ENCODE results near the gene CDCA4.
"Not testable (repeated sequence)": the region's sequence is repeated elsewhere in the genome, so short reads cannot be mapped to it uniquely, and the experiment has no call there.

CDCA4 gene

GRCh38 chr14:105035616-105036015 lies 14.7 kb upstream of the CDCA4 start:
- not testable (repeated sequence) for DNase-seq

DNA sequence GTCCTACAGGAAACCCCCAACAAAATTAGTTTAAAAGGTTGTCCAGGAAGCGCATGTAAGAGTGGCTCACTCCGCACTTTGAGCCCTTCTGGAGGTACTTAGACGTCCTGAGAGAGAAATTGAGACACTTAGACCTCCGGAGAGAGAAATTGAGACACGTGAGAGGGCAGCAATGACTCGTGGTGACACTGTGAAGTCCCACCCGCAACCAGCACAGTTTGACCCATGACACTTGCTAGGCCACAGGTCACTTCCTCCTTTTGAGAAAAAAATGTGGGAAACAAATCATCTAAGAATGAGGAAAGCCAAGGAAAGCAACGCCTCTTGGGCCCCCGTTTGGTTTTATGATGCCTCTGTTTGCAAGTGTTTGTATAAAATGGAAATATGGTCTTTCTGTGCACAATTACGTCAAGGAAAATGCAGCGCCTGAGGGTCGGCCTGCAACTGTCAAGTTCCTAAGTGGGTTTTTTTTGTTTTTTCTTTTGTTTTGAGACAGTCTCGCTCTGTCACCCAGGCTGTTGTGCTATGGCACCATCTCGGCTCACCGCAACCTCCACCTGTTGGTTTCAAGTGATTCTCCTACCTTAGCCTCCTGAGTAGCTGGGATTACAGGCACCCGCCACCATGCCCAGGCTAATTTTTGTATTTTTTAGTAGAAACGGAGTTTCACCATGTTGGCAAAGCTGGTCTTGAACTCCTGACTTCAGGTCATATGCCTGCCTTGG lies 13.6 kb upstream of the CDCA4 start:
- no peak for DNase-seq

GRCh38 chr14:105033412-105033900 lies 12.6 kb upstream of the CDCA4 start:
- not testable (repeated sequence) for DNase-seq

DNA sequence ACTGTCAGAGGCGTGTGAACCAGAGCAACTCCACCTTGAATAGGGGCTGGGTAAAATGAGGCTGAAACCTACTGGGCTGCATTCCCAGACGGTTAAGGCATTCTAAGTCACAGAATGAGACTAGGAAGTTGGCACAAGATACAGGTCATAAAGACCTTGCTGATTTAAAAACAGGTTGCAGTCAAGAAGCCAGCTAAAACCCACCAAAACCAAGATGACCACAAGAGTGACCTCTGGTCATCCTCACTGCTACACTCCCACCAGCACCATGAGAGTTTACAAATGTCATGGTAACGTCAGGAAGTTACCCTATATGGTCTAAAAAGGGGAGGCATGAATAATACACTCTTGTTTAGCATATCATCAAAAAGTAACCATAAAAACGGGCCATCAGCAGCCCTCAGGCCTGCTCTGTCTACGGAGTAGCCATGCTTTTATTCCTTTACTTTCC lies 11.6 kb upstream of the CDCA4 start:
- DNase-seq = not testable (repeated sequence)

DNA sequence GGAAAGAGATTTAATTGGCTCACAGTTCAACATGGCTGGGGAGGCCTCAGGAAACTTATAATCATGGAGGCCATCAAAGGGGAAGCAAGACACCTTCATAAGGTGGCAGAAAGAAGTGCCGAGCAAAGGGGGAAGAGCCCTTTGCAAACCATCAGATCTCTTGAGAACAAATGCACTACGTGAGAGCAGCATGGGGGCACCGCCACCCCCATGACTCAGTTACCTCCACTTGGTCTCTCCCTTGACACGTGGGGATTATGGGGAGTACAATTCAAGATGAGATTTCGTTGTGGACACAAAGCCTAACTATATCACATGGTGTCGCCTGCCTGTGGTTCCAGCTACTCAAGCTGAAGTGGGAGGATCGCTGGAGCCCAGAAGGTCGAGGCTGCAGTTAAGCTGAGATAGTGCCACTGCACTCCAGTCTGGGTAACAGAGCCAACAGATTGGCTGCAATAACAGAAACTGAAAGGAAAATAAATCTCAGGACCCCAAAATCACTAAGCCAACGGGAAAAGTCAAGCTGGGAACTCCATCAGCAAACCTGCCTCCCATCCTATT lies 10.0 kb upstream of the CDCA4 start:
- DNase-seq = no peak

DNA sequence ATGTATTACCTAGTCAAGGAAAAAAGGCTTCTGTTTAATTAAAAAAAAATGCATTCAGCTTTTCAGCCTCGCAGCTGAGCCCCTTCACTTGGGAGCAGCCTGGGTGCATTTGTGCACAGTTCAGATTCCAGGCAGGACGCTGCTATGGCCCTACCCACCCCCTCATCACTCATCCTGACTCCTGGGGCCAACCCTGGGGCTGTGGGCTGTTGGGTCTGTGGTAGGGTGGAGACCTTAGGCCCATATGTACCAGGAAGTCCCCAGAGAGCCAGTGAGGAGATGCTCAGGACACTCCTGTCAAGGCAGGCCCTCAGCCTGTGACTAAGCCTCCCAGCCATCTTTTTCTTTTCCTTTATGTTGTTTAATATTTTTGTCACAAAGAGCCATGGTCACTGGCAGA lies 9.3 kb upstream of the CDCA4 start:
- DNase-seq = no peak

- no peak for DNase-seq
Measured at GRCh38 chr14:105029402-105029801, 8.5 kb upstream of the CDCA4 start.

DNA sequence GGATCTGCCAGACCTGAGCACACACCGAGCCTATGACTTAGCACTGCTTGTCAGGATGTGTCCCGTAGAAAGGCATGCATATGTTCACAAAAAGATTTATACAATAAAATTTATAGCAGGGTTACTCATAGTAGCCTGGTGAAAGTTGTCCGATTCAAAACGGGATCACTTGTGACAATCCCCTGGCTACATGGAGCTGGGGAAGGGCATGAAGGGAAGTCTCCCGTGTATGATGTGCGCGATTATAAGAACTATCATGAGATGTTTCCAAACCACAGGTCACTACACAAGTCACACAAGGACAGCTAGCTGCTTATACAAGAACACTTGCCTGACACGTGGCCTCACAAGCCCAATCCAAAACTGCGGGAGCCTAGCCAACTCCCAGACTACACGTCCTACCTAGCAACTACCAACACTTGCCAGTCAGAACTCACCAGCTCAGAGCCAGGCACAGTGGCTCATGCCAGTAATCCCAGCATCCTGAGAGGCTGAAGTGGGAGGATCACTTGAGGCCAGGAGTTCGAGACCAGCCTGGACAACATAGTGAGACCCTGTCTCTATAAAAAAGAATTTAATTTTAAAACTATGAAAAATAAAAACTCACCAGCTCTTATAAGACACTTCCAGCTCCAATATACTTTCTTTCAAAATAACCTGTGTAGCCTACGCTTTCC lies 7.5 kb upstream of the CDCA4 start:
- DNase-seq = no peak

DNA sequence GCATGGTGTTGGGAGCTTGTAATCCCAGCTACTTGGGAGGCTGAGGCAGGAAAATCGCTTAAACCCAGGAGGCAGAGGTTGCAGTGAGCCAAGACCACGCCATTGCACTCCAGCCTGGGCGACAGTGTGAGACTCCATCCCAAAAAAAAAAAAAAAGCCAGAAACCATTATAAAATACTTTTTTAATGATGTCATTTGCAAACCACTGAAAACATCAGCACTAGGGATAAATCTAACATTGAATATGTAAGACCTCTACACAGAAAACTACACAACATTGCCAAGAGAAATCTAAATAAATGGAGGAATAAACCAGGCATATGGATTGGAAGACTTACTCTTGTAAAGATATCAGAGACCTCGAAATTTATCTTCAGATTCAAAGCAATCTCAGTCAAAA lies 6.8 kb upstream of the CDCA4 start:
- not testable (repeated sequence) for DNase-seq

- DNase-seq = no peak
Measured at GRCh38 chr14:105026802-105027563, 6.1 kb upstream of the CDCA4 start.

GRCh38 chr14:105026033-105026785 lies 5.3 kb upstream of the CDCA4 start:
- DNase-seq = no peak

- DNase-seq = no peak
Measured at GRCh38 chr14:105025429-105025828, 4.5 kb upstream of the CDCA4 start.

GRCh38 chr14:105023791-105024480 lies 3.1 kb upstream of the CDCA4 start:
- no peak for DNase-seq

DNA sequence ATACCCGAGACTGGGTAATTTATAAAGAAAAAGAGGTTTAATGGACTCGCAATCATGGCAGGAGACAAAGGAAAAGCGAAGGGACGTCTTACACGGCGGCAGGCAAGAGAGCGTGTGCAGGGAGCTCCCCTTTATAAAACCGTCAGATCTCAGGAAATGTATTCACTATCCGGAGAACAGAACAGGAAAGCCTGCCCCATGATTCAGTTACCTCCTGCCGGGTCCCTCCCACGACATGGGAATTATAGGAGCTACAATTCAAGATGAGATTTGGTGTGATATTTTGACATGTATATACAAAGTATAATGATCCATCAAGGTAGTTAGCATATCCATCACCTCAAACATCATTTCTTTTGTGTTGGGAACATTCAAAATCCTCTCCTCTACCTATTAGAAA lies 2.3 kb upstream of the CDCA4 start:
- no peak for DNase-seq

GRCh38 chr14:105022276-105022670 lies 1.4 kb upstream of the CDCA4 start:
- DNase-seq = no peak

GRCh38 chr14:105021656-105022275 lies 883 bp upstream of the CDCA4 start:
- peak in 6 of 58 donors; percentile 9 to 63 (median 40) for DNase-seq

GRCh38 chr14:105019861-105020814 lies 745 bp downstream of the CDCA4 start:
- peak in 1 of 58 donors; percentile 30 for DNase-seq

- DNase-seq = no peak
Measured at GRCh38 chr14:105018414-105018813, 2.5 kb downstream of the CDCA4 start.

GRCh38 chr14:105015905-105016304 lies 5.0 kb downstream of the CDCA4 start:
- DNase-seq = no peak

Data from anterior cingulate cortex (tissue), 58 donors.